ENCODE measurements around the gene CNTNAP2. TPM values are rescaled to one million over a fixed set of nuclear protein-coding genes. Genes with fewer than 3 reads are reported as not detected.

The CNTNAP2 gene
- total and polyA plus RNA-seq, 11 donors: 0.01 to 2.6 (median 0.31) TPM; not detected in 3

DNA sequence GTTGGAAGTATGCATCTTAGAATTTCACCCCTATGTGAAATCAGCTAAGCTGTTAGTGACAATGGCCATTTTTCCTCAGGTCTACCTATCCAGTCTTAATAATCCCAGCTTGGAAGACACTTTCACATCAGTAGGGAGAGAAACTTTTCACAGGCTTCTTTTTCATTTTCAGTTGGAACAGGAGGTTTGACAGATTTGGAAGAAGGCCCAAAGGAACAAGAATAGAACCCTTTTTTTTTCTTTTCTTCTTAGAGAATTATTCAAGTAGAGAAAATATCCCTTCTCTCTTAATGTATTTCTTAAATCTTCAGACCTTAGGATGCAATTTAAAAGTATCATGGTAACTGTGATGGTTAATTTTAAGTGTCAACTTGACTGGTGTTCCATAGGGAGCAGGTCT, 2063.5 kb downstream of the CNTNAP2 start:
- Histone ChIP-seq H3K4me3 (no peak overlapping the region), H3K36me3 (no peaks in the 10 kb centered on the region), H3K27ac (no peak overlapping the region), H3K9me3 (no peaks in the 10 kb centered on the region), H3K27me3 (peaks cover 0 to 24% (median 0%) of the 10 kb centered on the region in 9 donors), H3K4me1 (peaks cover 0 to 6% (median 0%) of the 10 kb centered on the region in 12 donors)
- ATAC-seq (no peak), DNase-seq (no peak)
- TF ChIP-seq POLR2A (IDR thresholded peaks at IDR 0.05): no peak
- TF ChIP-seq, protein P1, sequence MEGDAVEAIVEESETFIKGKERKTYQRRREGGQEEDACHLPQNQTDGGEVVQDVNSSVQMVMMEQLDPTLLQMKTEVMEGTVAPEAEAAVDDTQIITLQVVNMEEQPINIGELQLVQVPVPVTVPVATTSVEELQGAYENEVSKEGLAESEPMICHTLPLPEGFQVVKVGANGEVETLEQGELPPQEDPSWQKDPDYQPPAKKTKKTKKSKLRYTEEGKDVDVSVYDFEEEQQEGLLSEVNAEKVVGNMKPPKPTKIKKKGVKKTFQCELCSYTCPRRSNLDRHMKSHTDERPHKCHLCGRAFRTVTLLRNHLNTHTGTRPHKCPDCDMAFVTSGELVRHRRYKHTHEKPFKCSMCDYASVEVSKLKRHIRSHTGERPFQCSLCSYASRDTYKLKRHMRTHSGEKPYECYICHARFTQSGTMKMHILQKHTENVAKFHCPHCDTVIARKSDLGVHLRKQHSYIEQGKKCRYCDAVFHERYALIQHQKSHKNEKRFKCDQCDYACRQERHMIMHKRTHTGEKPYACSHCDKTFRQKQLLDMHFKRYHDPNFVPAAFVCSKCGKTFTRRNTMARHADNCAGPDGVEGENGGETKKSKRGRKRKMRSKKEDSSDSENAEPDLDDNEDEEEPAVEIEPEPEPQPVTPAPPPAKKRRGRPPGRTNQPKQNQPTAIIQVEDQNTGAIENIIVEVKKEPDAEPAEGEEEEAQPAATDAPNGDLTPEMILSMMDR (IDR thresholded peaks at IDR 0.05): no peak
- intact Hi-C loops (cut with DNase I): no loop called here

DNA sequence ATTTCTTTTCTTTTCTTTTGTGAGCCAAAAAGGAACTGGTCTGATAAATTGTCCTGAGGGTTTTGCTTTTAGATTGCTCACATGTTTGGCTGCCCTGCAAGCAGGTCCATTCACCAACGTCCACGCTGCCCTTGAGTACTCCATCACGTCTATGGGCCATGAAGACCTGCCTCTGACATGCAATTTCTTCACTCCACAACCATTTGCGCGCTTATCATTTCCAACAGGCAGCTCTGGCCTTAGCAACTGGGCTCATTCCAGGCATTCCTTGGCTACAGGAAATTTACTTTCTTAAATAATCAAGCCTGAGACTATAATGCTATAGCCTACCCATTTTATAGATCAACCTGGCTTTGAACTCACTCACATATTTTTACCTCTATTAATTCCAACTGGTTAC, 2065.7 kb downstream of the CNTNAP2 start:
- H3K27me3 ChIP-seq: peaks cover 0 to 22% (median 0%) of the 10 kb centered on the region in 9 donors
- no peak for DNase-seq
- no peaks in the 10 kb centered on the region for H3K9me3 ChIP-seq
- intact Hi-C loops (cut with DNase I): no loop called here
- 8 to 28% (median 22%) methylated on average over 5 of the region's 5 CpGs for WGBS, 4 donors
- no peaks in the 10 kb centered on the region for H3K36me3 ChIP-seq
- H3K4me1 ChIP-seq: peaks cover 0 to 9% (median 0%) of the 10 kb centered on the region in 12 donors
- TF ChIP-seq POLR2A (IDR thresholded peaks at IDR 0.05): no peak
- TF ChIP-seq, protein P1 (IDR thresholded peaks at IDR 0.05): no peak
- H3K4me3 ChIP-seq: no peak overlapping the region
- ATAC-seq: no peak
- H3K27ac ChIP-seq: no peak overlapping the region

DNA sequence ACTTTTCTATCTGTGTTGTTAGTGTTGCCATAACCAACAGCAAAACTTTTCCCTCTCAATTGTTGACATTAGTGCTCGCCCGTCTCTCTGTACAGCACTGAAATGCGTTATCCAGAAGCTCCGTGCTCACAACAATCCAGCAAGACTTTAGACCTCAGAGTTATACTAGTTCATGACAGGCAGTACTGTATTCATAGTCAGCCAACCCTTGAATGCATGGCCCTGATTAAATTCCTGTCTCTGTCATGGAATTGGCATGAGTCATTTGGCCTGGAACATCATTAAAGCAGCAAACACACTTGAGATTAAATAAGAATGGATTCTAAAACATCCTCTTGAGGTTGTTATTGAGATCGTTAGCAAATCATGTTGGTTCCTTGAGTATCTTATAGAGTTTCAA, 2068.4 kb downstream of the CNTNAP2 start:
- Histone ChIP-seq H3K36me3 (no peaks in the 10 kb centered on the region), H3K4me1 (peaks cover 0 to 9% (median 0%) of the 10 kb centered on the region in 12 donors), H3K27ac (no peak overlapping the region), H3K4me3 (no peak overlapping the region), H3K9me3 (no peaks in the 10 kb centered on the region), H3K27me3 (peaks cover 0 to 15% (median 0%) of the 10 kb centered on the region in 9 donors)
- TF ChIP-seq POLR2A (IDR thresholded peaks at IDR 0.05): no peak
- TF ChIP-seq, protein P1 (IDR thresholded peaks at IDR 0.05): no peak
- DNase-seq (no peak), ATAC-seq (peak; percentile 50 to 89 (median 56))
- 13 to 28% (median 20%) methylated on average over 5 of the region's 5 CpGs for WGBS, 4 donors
- intact Hi-C loops (cut with DNase I): no loop called here

DNA sequence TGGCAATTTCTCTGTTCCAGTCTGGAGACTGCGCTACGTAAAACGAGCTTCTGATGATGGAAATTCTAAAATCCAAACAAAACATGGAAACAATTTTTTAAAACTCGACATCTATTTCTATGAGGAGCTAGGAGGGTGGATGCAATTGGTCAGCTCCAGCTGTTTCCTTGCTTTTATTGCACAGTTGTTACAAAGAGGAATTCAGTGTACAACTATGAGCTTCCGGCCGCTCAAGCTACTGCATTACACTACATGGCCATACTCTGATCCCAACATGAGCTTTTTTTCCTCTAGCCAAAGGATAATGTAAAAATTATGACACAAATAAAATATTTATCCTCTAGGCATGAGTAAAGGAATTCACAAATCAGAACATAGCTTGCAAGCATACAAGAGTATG, 2070.9 kb downstream of the CNTNAP2 start:
- no peak for ATAC-seq
- H3K36me3 ChIP-seq: no peaks in the 10 kb centered on the region
- no peak for DNase-seq
- H3K9me3 ChIP-seq: no peaks in the 10 kb centered on the region
- no peak overlapping the region for H3K4me3 ChIP-seq
- intact Hi-C loops (cut with DNase I): no loop called here
- no peak for TF ChIP-seq POLR2A (IDR thresholded peaks at IDR 0.05)
- TF ChIP-seq, protein P1 (IDR thresholded peaks at IDR 0.05): no peak
- peaks cover 0 to 9% (median 0%) of the 10 kb centered on the region in 12 donors for H3K4me1 ChIP-seq
- peaks cover 0 to 7% (median 0%) of the 10 kb centered on the region in 9 donors for H3K27me3 ChIP-seq
- 66 to 80% (median 71%) methylated on average over 6 of the region's 6 CpGs for WGBS, 4 donors
- H3K27ac ChIP-seq: no peak overlapping the region

Data from heart left ventricle (tissue), 16 donors.